ENCODE results near the gene LUZP2.

DNA sequence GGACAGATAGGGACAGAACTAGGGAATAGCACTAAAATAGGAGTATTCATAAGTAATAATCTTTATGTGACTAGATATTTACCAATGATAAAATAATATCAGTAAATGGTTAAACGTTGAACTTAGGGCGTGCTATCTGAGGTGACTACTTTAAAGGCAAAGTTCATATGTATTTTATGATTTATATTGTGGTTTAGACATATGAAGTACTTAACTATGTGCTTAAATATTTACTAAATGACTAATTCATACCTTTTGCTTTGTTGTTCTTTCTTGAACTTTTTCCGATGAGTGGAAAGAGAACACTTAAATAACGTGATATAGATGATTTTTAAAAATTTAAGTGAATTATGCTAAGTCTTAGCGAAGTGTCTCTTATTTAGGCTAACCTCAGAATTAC, 14.7 kb downstream of the LUZP2 start:
- TF ChIP-seq, protein P1, sequence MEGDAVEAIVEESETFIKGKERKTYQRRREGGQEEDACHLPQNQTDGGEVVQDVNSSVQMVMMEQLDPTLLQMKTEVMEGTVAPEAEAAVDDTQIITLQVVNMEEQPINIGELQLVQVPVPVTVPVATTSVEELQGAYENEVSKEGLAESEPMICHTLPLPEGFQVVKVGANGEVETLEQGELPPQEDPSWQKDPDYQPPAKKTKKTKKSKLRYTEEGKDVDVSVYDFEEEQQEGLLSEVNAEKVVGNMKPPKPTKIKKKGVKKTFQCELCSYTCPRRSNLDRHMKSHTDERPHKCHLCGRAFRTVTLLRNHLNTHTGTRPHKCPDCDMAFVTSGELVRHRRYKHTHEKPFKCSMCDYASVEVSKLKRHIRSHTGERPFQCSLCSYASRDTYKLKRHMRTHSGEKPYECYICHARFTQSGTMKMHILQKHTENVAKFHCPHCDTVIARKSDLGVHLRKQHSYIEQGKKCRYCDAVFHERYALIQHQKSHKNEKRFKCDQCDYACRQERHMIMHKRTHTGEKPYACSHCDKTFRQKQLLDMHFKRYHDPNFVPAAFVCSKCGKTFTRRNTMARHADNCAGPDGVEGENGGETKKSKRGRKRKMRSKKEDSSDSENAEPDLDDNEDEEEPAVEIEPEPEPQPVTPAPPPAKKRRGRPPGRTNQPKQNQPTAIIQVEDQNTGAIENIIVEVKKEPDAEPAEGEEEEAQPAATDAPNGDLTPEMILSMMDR (IDR thresholded peaks at IDR 0.05): no peak
- no peak for TF ChIP-seq POLR2AphosphoS5 (IDR thresholded peaks at IDR 0.05)

Measured in gastroesophageal sphincter (tissue), 3 donors.